Central memory CD4-positive, alpha-beta T cell (primary cell): ENCODE data around the gene ZNF488.
"Not testable (repeated sequence)": the region's sequence is repeated elsewhere in the genome, so short reads cannot be mapped to it uniquely, and the experiment has no call there.

Experiments used
- DNase-seq: peaks from one replicate; pipeline ENCODE4 v3.0.0; 2022

ZNF488 gene

GRCh38 chr10:47409866-47410256, 25.8 kb upstream of the ZNF488 start:
- no peak for DNase-seq

GRCh38 chr10:47409171-47409865, 25.2 kb upstream of the ZNF488 start:
- DNase-seq, result no peak

- DNase-seq, result no peak
These were observed 24.5 kb upstream of the ZNF488 start for GRCh38 chr10:47408606-47409005.

GRCh38 chr10:47406870-47407691, 23.0 kb upstream of the ZNF488 start:
- DNase-seq, result no peak

GRCh38 chr10:47406548-47406869, 22.4 kb upstream of the ZNF488 start:
- DNase-seq, result no peak

- DNase-seq, result no peak
These were observed 21.9 kb upstream of the ZNF488 start for GRCh38 chr10:47405857-47406547.

- no peak for DNase-seq
These were observed 20.8 kb upstream of the ZNF488 start for GRCh38 chr10:47404937-47405336.

GRCh38 chr10:47404446-47404845, 20.4 kb upstream of the ZNF488 start:
- no peak for DNase-seq

GRCh38 chr10:47403446-47404318, 19.6 kb upstream of the ZNF488 start:
- no peak for DNase-seq

- no peak for DNase-seq
These were observed 18.7 kb upstream of the ZNF488 start for GRCh38 chr10:47402641-47403301.

GRCh38 chr10:47401874-47402640, 18.0 kb upstream of the ZNF488 start:
- no peak for DNase-seq

GRCh38 chr10:47401210-47401609, 17.1 kb upstream of the ZNF488 start:
- no peak for DNase-seq

- no peak for DNase-seq
These were observed 16.7 kb upstream of the ZNF488 start for GRCh38 chr10:47400786-47401185.

GRCh38 chr10:47400251-47400650, 16.2 kb upstream of the ZNF488 start:
- DNase-seq, result no peak

- no peak for DNase-seq
These were observed 13.2 kb upstream of the ZNF488 start for GRCh38 chr10:47397256-47397655.

GRCh38 chr10:47396311-47396717, 12.2 kb upstream of the ZNF488 start:
- no peak for DNase-seq

GRCh38 chr10:47389619-47390018, 5.5 kb upstream of the ZNF488 start:
- no peak for DNase-seq

- no peak for DNase-seq
These were observed 4.8 kb upstream of the ZNF488 start for GRCh38 chr10:47388879-47389278.

- not testable (repeated sequence) for DNase-seq
These were observed 2.0 kb upstream of the ZNF488 start for GRCh38 chr10:47386104-47386503.

- no peak for DNase-seq
These were observed 589 bp downstream of the ZNF488 start for GRCh38 chr10:47383261-47384147.
